ENCODE measurements around the gene GTF2F1.

GTF2F1 gene

DNA sequence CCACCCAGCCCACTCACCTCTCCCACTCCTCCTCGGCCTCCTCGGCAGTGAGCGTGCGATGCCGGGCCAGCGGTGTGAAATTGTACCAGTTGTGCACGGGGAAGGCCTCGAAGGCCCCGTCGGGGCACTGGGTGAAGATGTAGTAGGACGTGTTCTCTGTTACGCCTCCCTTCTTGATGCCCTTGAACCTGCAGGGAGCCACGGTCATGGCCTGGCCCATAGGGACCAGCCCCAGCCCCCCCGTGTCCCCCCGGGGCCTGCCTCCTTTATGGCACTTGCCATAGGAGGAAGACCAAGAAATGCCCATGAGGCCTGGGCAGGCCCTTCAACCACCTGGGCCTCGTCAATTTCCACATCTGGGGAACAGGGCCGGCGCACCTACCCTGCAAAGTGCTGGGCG, 5.6 kb downstream of the GTF2F1 start:
- no peak for DNase-seq (ENCODE audit: low read depth)
- TF ChIP-seq, protein P1, sequence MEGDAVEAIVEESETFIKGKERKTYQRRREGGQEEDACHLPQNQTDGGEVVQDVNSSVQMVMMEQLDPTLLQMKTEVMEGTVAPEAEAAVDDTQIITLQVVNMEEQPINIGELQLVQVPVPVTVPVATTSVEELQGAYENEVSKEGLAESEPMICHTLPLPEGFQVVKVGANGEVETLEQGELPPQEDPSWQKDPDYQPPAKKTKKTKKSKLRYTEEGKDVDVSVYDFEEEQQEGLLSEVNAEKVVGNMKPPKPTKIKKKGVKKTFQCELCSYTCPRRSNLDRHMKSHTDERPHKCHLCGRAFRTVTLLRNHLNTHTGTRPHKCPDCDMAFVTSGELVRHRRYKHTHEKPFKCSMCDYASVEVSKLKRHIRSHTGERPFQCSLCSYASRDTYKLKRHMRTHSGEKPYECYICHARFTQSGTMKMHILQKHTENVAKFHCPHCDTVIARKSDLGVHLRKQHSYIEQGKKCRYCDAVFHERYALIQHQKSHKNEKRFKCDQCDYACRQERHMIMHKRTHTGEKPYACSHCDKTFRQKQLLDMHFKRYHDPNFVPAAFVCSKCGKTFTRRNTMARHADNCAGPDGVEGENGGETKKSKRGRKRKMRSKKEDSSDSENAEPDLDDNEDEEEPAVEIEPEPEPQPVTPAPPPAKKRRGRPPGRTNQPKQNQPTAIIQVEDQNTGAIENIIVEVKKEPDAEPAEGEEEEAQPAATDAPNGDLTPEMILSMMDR (IDR thresholded peaks at IDR 0.05; ENCODE audit: low read depth, low read length, missing control alignments): no peak
- in situ Hi-C loops (cut with HindIII; ENCODE audit: low sequenced_read_pairs): no loop called here
- no peak overlapping the region for H3K4me3 ChIP-seq (ENCODE audit: low read depth, low read length)

DNA sequence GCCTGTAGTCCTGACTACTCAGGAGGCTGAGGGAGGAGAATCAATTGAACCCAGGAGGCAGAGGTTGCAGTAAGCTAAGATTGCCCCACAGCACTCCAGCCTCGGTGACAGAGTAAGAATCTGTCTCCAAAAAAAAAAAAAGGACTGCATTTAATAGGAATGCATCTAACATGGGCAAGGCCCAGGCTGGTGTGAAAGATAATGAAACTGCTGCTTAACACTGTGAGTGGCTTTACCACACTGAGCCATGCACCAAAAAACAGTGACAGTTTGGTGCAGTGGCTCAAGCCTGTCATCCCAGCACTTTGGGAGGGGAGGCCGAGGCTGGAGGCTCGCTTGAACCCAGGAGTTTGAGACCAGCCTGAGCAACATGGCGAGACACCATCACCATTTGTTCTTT, 8.6 kb downstream of the GTF2F1 start:
- in situ Hi-C loops (cut with HindIII; ENCODE audit: low sequenced_read_pairs): no loop called here

DNA sequence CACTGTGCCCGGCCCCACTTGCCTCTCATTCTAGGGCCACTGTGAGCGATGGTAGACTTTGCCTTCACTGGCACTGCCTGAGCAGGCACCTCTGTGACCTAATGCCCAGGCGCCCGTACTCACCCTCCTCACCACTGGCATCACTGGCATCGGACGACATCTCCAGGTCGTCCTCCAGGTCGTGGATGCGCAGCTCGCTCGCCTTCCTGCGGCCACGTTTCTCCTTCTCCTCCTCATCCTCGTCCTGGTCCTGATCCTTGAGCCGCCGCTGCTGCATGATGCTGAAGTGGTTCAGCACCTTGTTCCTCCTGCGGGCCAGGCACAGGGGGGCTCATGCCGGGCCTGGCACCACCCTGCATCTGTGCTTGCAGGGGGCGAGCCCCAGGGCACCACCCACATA, 9.8 kb downstream of the GTF2F1 start:
- no peak for DNase-seq (ENCODE audit: low read depth)
- TF ChIP-seq, protein P1 (IDR thresholded peaks at IDR 0.05; ENCODE audit: low read depth, low read length, missing control alignments): no peak
- no peak overlapping the region for H3K4me3 ChIP-seq (ENCODE audit: low read depth, low read length)
- in situ Hi-C loops (cut with HindIII; ENCODE audit: low sequenced_read_pairs): no loop called here

More for the DNA sequence above, 8.6 kb downstream of the GTF2F1 start:
- no peak overlapping the region for H3K4me3 ChIP-seq (ENCODE audit: low read depth, low read length)
- DNase-seq (ENCODE audit: low read depth): no peak
- TF ChIP-seq, protein P1 (IDR thresholded peaks at IDR 0.05; ENCODE audit: low read depth, low read length, missing control alignments): no peak

DNA sequence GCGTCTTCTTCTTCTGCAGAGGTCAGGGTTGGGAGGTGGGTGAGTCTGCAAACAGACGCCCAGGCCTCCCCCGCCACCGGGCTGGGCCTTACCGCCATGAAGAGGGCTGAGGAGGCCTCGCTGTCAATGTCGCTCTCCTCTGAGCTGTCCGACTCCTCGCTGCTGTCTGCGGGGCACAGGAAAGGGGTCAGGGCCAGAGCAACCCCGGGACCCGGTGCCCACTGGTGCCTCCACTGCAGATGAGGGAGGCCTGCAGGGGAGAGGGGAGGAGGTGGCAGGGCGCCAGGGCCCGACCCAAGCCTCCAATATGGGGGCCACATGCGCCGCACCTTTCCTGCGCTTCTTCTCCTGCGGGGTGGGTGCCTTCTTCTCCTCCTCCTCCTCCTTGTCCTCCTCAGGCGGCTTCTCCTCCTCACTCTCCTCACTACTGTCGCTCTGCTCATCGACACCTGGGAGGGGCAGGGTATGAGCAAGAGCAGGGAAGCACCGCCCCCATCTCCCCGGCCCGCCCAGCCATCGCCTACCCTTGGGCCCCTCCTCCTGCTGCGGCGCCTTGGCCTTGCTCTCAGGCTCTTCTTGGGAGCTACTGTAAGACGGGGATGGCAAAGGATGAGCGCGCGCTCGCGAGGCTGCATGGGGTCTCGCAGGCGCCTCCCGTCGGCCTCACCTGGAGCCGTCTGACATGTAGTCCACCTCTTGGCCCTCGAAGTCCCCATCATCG, 11.8 kb downstream of the GTF2F1 start:
- TF ChIP-seq, protein P1 (IDR thresholded peaks at IDR 0.05; ENCODE audit: low read depth, low read length, missing control alignments): no peak
- in situ Hi-C loops (cut with HindIII; ENCODE audit: low sequenced_read_pairs): no loop called here
- no peak overlapping the region for H3K4me3 ChIP-seq (ENCODE audit: low read depth, low read length)
- no peak for DNase-seq (ENCODE audit: low read depth)

DNA sequence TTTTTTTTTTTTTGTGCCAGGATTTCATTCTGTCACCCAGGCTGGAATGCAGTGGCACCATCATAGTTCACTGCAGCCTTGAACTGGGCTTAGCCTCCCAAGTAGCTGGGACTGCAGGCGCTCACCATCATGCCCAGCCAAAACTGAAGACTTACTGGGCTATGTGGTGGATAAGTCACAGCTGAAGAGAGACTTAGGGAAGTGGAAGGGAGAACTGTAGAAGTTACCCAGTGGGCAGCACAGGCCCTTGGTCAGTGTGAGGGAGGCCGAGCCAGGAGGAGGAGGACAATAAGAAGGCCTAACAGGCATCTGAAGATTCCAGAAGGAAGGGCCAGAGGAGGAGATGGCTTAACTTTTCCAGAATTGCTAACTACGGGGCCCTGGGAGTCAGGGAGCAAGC, 13.2 kb downstream of the GTF2F1 start:
- TF ChIP-seq, protein P1 (IDR thresholded peaks at IDR 0.05; ENCODE audit: low read depth, low read length, missing control alignments): no peak
- in situ Hi-C loops (cut with HindIII; ENCODE audit: low sequenced_read_pairs): no loop called here
- DNase-seq (ENCODE audit: low read depth): no peak
- H3K4me3 ChIP-seq (ENCODE audit: low read depth, low read length): no peak overlapping the region

DNA sequence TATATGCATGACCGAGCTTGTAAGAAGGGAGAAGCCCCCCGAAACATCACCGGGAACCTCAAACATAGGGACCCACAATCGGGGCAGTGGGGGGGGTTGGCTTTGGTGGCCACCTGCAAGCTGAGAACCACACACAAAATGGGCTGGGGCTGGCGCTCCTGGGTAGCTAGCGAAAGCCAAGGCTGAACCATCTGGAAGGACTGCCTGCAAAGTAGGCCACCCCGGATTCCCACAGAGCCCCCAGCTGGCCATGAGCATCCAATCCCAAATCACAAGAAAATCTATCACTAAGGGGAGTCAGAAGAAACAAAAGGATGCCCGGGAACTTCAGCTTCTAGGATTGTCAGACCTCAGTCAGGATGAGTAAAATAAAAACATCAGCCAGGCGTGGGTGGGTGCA, 14.5 kb downstream of the GTF2F1 start:
- H3K4me3 ChIP-seq (ENCODE audit: low read depth, low read length): no peak overlapping the region
- TF ChIP-seq, protein P1 (IDR thresholded peaks at IDR 0.05; ENCODE audit: low read depth, low read length, missing control alignments): no peak
- no peak for DNase-seq (ENCODE audit: low read depth)
- in situ Hi-C loops (cut with HindIII; ENCODE audit: low sequenced_read_pairs): no loop called here
